WTC11 (cell line): Measurements from ENCODE around the gene POP4. TPM values are rescaled to one million over a fixed set of nuclear protein-coding genes. Genes with fewer than 3 reads are reported as not detected.

Source experiments
- ATAC-seq: fragments of 200-7000 bp; cut with Tn5 transposase; 2 replicates; pipeline ENCODE4 v1.10.0; 2021; ENCODE audit warnings: mild to moderate bottlenecking, moderate library complexity
- CTCF ChIA-PET: fragments of 300-600 bp; sonication (Branson Sonifier 250); formaldehyde crosslinking; loops from one replicate; lab custom pipeline; 2021; ENCODE audit warnings: antibody characterized with exemption; lab: Charles Lee
- POLR2A ChIA-PET: fragments of 350-600 bp; sonication (Branson Sonifier 250); formaldehyde crosslinking; loops from one replicate; lab custom pipeline; 2021; ENCODE audit warnings: antibody characterized with exemption; lab: Charles Lee
- DNase-seq: peaks from one replicate; pipeline ENCODE4 v3.0.0; 2021; ENCODE audit warnings: low spot score
- H3K27ac Mint-ChIP-seq: 2 replicates; pipeline ENCODE4 v1.8.0; 2021; ENCODE audit warnings: mixed read lengths
- H3K27me3 Mint-ChIP-seq: 2 replicates; pipeline ENCODE4 v1.8.0; 2021; ENCODE audit warnings: low read depth, mild to moderate bottlenecking, moderate library complexity, mixed read lengths
- H3K36me3 Mint-ChIP-seq: 2 replicates; pipeline ENCODE4 v1.8.0; 2021; ENCODE audit warnings: mixed read lengths
- H3K4me1 Mint-ChIP-seq: 2 replicates; pipeline ENCODE4 v1.8.0; 2022; ENCODE audit warnings: mixed read lengths
- H3K4me3 Mint-ChIP-seq: 2 replicates; pipeline ENCODE4 v1.8.0; 2021; ENCODE audit warnings: mild to moderate bottlenecking, moderate library complexity, mixed read lengths
- H3K9me3 Mint-ChIP-seq: 2 replicates; pipeline ENCODE4 v1.8.0; 2021; ENCODE audit warnings: mixed read lengths
- ATF1 ChIP-seq: sonication (generic); formaldehyde crosslinking; IDR thresholded peaks from 2 replicates; pipeline ENCODE4 v1.8.1; 2023; ENCODE audit warnings: mild to moderate bottlenecking, moderate library complexity, missing genetic modification reagents
- ATF3 ChIP-seq: sonication (generic); formaldehyde crosslinking; conservative IDR thresholded peaks from 2 replicates; pipeline ENCODE4 v1.8.1; 2022; ENCODE audit warnings: mild to moderate bottlenecking, missing genetic modification reagents
- ESRRA ChIP-seq: sonication (generic); formaldehyde crosslinking; IDR thresholded peaks from 2 replicates; pipeline ENCODE4 v1.8.1; 2022; ENCODE audit warnings: mild to moderate bottlenecking, missing genetic modification reagents, borderline replicate concordance
- IRF1 ChIP-seq: sonication (generic); formaldehyde crosslinking; IDR thresholded peaks from 2 replicates; pipeline ENCODE4 v1.8.0; 2023; ENCODE audit warnings: missing genetic modification reagents
- MYBL2 ChIP-seq: sonication (generic); formaldehyde crosslinking; IDR thresholded peaks from 2 replicates; pipeline ENCODE4 v1.8.1; 2023; ENCODE audit warnings: mild to moderate bottlenecking, moderate library complexity, missing genetic modification reagents
- NFYB ChIP-seq: sonication (generic); formaldehyde crosslinking; conservative IDR thresholded peaks from 2 replicates; pipeline ENCODE4 v1.8.0; 2022; ENCODE audit warnings: low read depth, missing genetic modification reagents
- OVOL2 ChIP-seq: fragments of 250-450 bp; sonication (Bioruptor Pico); IDR thresholded peaks from 2 replicates; pipeline ENCODE4 v1.9.0; 2021; ENCODE audit warnings: mild to moderate bottlenecking, borderline replicate concordance
- PRDM15 ChIP-seq: sonication (generic); formaldehyde crosslinking; IDR thresholded peaks from 2 replicates; pipeline ENCODE4 v1.8.0; 2022; ENCODE audit warnings: missing genetic modification reagents
- RORB ChIP-seq: fragments of 250-450 bp; sonication (Bioruptor Pico); IDR thresholded peaks from 2 replicates; pipeline ENCODE4 v1.9.0; 2021; ENCODE audit warnings: mild to moderate bottlenecking
- SMAD4 ChIP-seq: sonication (generic); formaldehyde crosslinking; IDR thresholded peaks from 2 replicates; pipeline ENCODE4 v1.8.0; 2022; ENCODE audit warnings: mild to moderate bottlenecking, missing genetic modification reagents
- TCF7 ChIP-seq: sonication (generic); formaldehyde crosslinking; IDR thresholded peaks from 2 replicates; pipeline ENCODE4 v1.8.0; 2022; ENCODE audit warnings: mild to moderate bottlenecking, low read depth, missing genetic modification reagents, moderate library complexity
- TEAD4 ChIP-seq: sonication (generic); formaldehyde crosslinking; IDR thresholded peaks from 2 replicates; pipeline ENCODE4 v1.8.0; 2022; ENCODE audit warnings: mild to moderate bottlenecking, missing genetic modification reagents
- TP53 ChIP-seq: sonication (generic); formaldehyde crosslinking; IDR thresholded peaks from 2 replicates; pipeline ENCODE4 v1.8.1; 2023; ENCODE audit warnings: mild to moderate bottlenecking, missing genetic modification reagents
- ZBTB21 ChIP-seq: sonication (generic); formaldehyde crosslinking; IDR thresholded peaks from 2 replicates; pipeline ENCODE4 v1.8.1; 2023; ENCODE audit warnings: mild to moderate bottlenecking, missing genetic modification reagents, borderline replicate concordance
- ZNF232 ChIP-seq: sonication (generic); formaldehyde crosslinking; IDR thresholded peaks from 2 replicates; pipeline ENCODE4 v1.8.0; 2022; ENCODE audit warnings: mild to moderate bottlenecking, missing genetic modification reagents
- ZNF263 ChIP-seq: sonication (generic); formaldehyde crosslinking; IDR thresholded peaks from 2 replicates; pipeline ENCODE4 v1.8.1; 2022; ENCODE audit warnings: low read depth, mild to moderate bottlenecking, moderate library complexity, missing genetic modification reagents
- total RNA-seq: library from RNA; stranded (reverse); gene quantifications from 3 replicates; pipeline ENCODE4 v1.2.3, GENCODE V29; 2021
- TF ChIP-seq, protein P1 (sequence below): sonication (generic); formaldehyde crosslinking; IDR thresholded peaks from 2 replicates; pipeline ENCODE4 v1.8.0; 2023; ENCODE audit warnings: missing genetic modification reagents, mild to moderate bottlenecking, borderline replicate concordance
- TF ChIP-seq, protein P2 (sequence below): sonication (generic); formaldehyde crosslinking; IDR thresholded peaks from 2 replicates; pipeline ENCODE4 v1.8.1; 2022; ENCODE audit warnings: low read depth, mild to moderate bottlenecking, moderate library complexity, missing genetic modification reagents, borderline replicate concordance

POP4 gene
- total RNA-seq, 1 experiment from 2014 or later = 46.7 TPM

GRCh38 chr19:29662278-29662603 lies 56.2 kb downstream of the POP4 start (continued):
- TF ChIP-seq, protein P1, sequence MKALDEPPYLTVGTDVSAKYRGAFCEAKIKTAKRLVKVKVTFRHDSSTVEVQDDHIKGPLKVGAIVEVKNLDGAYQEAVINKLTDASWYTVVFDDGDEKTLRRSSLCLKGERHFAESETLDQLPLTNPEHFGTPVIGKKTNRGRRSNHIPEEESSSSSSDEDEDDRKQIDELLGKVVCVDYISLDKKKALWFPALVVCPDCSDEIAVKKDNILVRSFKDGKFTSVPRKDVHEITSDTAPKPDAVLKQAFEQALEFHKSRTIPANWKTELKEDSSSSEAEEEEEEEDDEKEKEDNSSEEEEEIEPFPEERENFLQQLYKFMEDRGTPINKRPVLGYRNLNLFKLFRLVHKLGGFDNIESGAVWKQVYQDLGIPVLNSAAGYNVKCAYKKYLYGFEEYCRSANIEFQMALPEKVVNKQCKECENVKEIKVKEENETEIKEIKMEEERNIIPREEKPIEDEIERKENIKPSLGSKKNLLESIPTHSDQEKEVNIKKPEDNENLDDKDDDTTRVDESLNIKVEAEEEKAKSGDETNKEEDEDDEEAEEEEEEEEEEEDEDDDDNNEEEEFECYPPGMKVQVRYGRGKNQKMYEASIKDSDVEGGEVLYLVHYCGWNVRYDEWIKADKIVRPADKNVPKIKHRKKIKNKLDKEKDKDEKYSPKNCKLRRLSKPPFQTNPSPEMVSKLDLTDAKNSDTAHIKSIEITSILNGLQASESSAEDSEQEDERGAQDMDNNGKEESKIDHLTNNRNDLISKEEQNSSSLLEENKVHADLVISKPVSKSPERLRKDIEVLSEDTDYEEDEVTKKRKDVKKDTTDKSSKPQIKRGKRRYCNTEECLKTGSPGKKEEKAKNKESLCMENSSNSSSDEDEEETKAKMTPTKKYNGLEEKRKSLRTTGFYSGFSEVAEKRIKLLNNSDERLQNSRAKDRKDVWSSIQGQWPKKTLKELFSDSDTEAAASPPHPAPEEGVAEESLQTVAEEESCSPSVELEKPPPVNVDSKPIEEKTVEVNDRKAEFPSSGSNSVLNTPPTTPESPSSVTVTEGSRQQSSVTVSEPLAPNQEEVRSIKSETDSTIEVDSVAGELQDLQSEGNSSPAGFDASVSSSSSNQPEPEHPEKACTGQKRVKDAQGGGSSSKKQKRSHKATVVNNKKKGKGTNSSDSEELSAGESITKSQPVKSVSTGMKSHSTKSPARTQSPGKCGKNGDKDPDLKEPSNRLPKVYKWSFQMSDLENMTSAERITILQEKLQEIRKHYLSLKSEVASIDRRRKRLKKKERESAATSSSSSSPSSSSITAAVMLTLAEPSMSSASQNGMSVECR = no peak
- TF ChIP-seq OVOL2 (no peak), PRDM15 (CRISPR knock-in tag) (no peak), TCF7 (no peak), ZNF263 (CRISPR knock-in tag) (no peak), NFYB (CRISPR knock-in tag) (no peak), ATF3 (CRISPR knock-in tag) (no peak), SMAD4 (CRISPR knock-in tag) (no peak), ZNF232 (CRISPR knock-in tag) (no peak)

DNA sequence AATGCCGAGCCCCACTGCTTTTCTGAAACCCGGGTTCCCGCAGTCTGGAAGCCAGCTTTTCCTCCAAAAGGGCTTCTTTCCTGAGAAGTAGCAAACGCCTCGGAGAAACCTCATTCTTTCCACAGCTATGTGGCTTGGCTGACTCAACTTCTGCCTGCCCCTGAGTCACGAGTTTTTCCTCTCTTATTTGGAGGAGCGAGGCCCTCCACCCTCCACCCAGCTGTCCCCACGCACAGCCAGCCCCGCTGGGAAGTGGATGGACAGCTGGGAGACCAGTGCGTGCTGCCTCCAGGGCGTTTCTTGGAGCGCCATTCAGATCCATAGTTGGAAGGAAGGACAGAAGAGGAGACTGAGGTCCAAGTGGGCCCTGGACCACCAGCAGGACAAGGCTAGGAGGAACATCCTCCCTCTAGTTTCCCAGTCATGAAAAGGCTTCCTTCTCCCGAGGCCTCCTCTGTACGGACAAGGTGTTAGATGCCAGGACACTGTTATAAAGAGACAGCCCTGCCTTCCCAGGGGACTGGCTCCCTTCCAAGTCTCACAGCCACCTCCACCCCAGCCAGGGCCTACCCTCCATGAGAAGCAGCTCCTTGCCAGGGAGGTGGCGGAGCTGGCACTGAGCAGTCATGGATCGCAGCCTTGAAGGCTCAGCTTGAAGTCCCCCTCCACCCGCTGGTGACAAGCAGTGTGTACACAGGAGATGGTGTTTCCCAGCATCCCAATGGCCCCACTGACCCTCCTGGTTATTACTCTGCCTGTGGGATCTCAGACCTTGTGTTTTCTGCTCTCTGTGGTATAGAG lies 56.7 kb downstream of the POP4 start:
- DNase-seq (no peak), ATAC-seq (no peak)
- ChIA-PET POLR2A (no interaction called here), CTCF (interaction anchor here (0.8 to 1.1 kb wide), 4 partner anchors 9 to 211 kb away, joined by 3 to 4 read pairs (median 4); no protein-coding TSS in a partner anchor)
- Mint-ChIP-seq H3K27me3 (no peaks in the 10 kb centered on the region), H3K4me1 (peaks cover 21% of the 10 kb centered on the region), H3K4me3 (no peak overlapping the region), H3K27ac (no peak overlapping the region), H3K9me3 (no peaks in the 10 kb centered on the region), H3K36me3 (no peaks in the 10 kb centered on the region)
- no peak for TF ChIP-seq ESRRA
- TF ChIP-seq SMAD4 (CRISPR knock-in tag) = no peak
- TF ChIP-seq IRF1 = no peak
- no peak for TF ChIP-seq MYBL2 (CRISPR knock-in tag)
- TF ChIP-seq TP53 (CRISPR knock-in tag) = no peak
- no peak for TF ChIP-seq ZBTB21
- no peak for TF ChIP-seq TEAD4 (CRISPR knock-in tag)
- no peak for TF ChIP-seq ATF1 (CRISPR knock-in tag)
- TF ChIP-seq RORB (CRISPR knock-in tag) = no peak
- TF ChIP-seq, protein P2, sequence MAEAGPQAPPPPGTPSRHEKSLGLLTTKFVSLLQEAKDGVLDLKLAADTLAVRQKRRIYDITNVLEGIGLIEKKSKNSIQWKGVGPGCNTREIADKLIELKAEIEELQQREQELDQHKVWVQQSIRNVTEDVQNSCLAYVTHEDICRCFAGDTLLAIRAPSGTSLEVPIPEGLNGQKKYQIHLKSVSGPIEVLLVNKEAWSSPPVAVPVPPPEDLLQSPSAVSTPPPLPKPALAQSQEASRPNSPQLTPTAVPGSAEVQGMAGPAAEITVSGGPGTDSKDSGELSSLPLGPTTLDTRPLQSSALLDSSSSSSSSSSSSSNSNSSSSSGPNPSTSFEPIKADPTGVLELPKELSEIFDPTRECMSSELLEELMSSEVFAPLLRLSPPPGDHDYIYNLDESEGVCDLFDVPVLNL = no peak
